T1000 (cell line): Measurements from ENCODE around the gene SGSM1.

Experiments
- DNase-seq: peaks from one replicate; lab custom pipeline; 2025; ENCODE audit warnings: mixed read lengths; lab: John Stamatoyannopoulos, UW

SGSM1 gene

GRCh38 chr22:24806663-24807001, 621 bp downstream of the SGSM1 start:
- no peak for DNase-seq

GRCh38 chr22:24807284-24807950, 1.4 kb downstream of the SGSM1 start:
- no peak for DNase-seq

GRCh38 chr22:24809331-24809730, 3.3 kb downstream of the SGSM1 start:
- DNase-seq, result no peak

GRCh38 chr22:24810043-24810749, 4.2 kb downstream of the SGSM1 start:
- DNase-seq, result no peak

- DNase-seq, result no peak
These were observed 7.2 kb downstream of the SGSM1 start for GRCh38 chr22:24812950-24813775.

- no peak for DNase-seq
These were observed 8.1 kb downstream of the SGSM1 start for GRCh38 chr22:24813861-24814770.

GRCh38 chr22:24816806-24817205, 10.8 kb downstream of the SGSM1 start:
- no peak for DNase-seq

- no peak for DNase-seq
These were observed 13.5 kb downstream of the SGSM1 start for GRCh38 chr22:24819487-24819886.

- no peak for DNase-seq
These were observed 14.0 kb downstream of the SGSM1 start for GRCh38 chr22:24819911-24820461.

GRCh38 chr22:24822471-24822870, 16.5 kb downstream of the SGSM1 start:
- DNase-seq, result no peak

- no peak for DNase-seq
These were observed 17.8 kb downstream of the SGSM1 start for GRCh38 chr22:24823787-24824186.

GRCh38 chr22:24824250-24824649, 18.2 kb downstream of the SGSM1 start:
- DNase-seq, result no peak

- no peak for DNase-seq
These were observed 18.9 kb downstream of the SGSM1 start for GRCh38 chr22:24824915-24825314.

- DNase-seq, result no peak
These were observed 20.8 kb downstream of the SGSM1 start for GRCh38 chr22:24826710-24827285.

GRCh38 chr22:24827296-24827695, 21.3 kb downstream of the SGSM1 start:
- no peak for DNase-seq

- DNase-seq, result no peak
These were observed 24.4 kb downstream of the SGSM1 start for GRCh38 chr22:24830205-24830979.

GRCh38 chr22:24831687-24832086, 25.7 kb downstream of the SGSM1 start:
- no peak for DNase-seq

GRCh38 chr22:24833881-24834495, 28.0 kb downstream of the SGSM1 start:
- no peak for DNase-seq

GRCh38 chr22:24834845-24835570, 29.0 kb downstream of the SGSM1 start:
- no peak for DNase-seq
